Testis (tissue), 3 donors: Measurements from ENCODE around the gene COL17A1. TPM values are rescaled to one million over a fixed set of nuclear protein-coding genes. Genes with fewer than 3 reads are reported as not detected.

Experiments
- DNase-seq: peaks from one replicate; pipeline ENCODE4 v3.0.0-alpha.2; 2019
- H3K27ac ChIP-seq, 2 donors: fragments of 200-600 bp; sonication (generic); one replicate each; pipeline ENCODE4 v1.5.1; 2019
- H3K27me3 ChIP-seq: fragments of 200-600 bp; sonication (generic); one replicate; pipeline ENCODE4 v1.5.1; 2019
- H3K36me3 ChIP-seq: fragments of 200-600 bp; sonication (generic); one replicate; pipeline ENCODE4 v1.5.1; 2017; ENCODE audit warnings: low read depth; ENCODE audit errors: missing control alignments
- H3K4me1 ChIP-seq: fragments of 200-600 bp; sonication (generic); one replicate; pipeline ENCODE4 v1.5.1; 2019
- H3K4me3 ChIP-seq, 2 donors: fragments of 200-600 bp; sonication (generic); one replicate each; pipeline ENCODE4 v1.5.1; 2017 to 2019
- H3K9me3 ChIP-seq: fragments of 200-600 bp; sonication (generic); one replicate; pipeline ENCODE4 v1.5.1; 2017
- CTCF ChIP-seq, 3 experiments: fragments of 450-650 bp in 2 of 3; fragments of 200-600 bp in 1 of 3; sonication (generic) in 1 of 3; IDR thresholded peaks; one replicate each; pipeline ENCODE4 v1.5.1; 2016 to 2019; ENCODE audit warnings: antibody characterized with exemption in 3 of 3, mild to moderate bottlenecking in 2 of 3, moderate library complexity in 1 of 3
- POLR2A ChIP-seq: fragments of 450-650 bp; IDR thresholded peaks from one replicate; pipeline ENCODE4 v1.6.1; 2017; ENCODE audit warnings: antibody characterized with exemption, mild to moderate bottlenecking, moderate library complexity
- WGBS, 2 donors: methylation state at CpG; one replicate each; pipeline ENCODE4 v1.1.5; 2018; 5-methylcytosine and 5-hydroxymethylcytosine counted together
- intact Hi-C: fragments of 100-400 bp; cut with DNase I; formaldehyde crosslinking; loops from one replicate; pipeline ENCODE4 v1.15.1; 2023; ENCODE audit warnings: low total_unique reads
- polyA plus RNA-seq: library from polyadenylated mRNA; stranded (reverse); fragments of 350-450 nt; fragmentation: Illumina TruSeq; extraction: RNeasy Lipid Tissue Mini Kit (QIAGEN cat#74804); gene quantifications from one replicate; pipeline ENCODE4 v1.2.3, GENCODE V29; 2014; ENCODE audit warnings: low read depth, low replicate concordance; ENCODE audit not compliant: insufficient read depth
- total RNA-seq, 2 donors: library from RNA; depleted of rRNA; stranded (reverse); fragments of >200 nt; gene quantifications; one replicate each; pipeline ENCODE4 v1.2.3, GENCODE V29; 2016

COL17A1 gene
- total and polyA plus RNA-seq, 3 donors from 2014 or later = 7.1 to 30.6 (median 17.1) TPM

GRCh38 chr10:104031631-104032030, 54.0 kb downstream of the COL17A1 start:
- no peaks in the 10 kb centered on the region for H3K9me3 ChIP-seq
- no peak for TF ChIP-seq CTCF (IDR thresholded peaks at IDR 0.05)
- no peak for TF ChIP-seq POLR2A
- H3K36me3 ChIP-seq = no peaks in the 10 kb centered on the region
- no peak for DNase-seq
- no peaks in the 10 kb centered on the region for H3K4me1 ChIP-seq
- 86 to 96% methylated on average over 2 of the region's 2 CpGs for WGBS, 2 donors
- intact Hi-C loops = no loop called here
- H3K27me3 ChIP-seq = no peaks in the 10 kb centered on the region
- H3K27ac ChIP-seq = no peak overlapping the region
- no peak overlapping the region for H3K4me3 ChIP-seq

- TF ChIP-seq CTCF (IDR thresholded peaks at IDR 0.05) (no peak), POLR2A (no peak)
- Histone ChIP-seq H3K4me1 (no peaks in the 10 kb centered on the region), H3K27me3 (no peaks in the 10 kb centered on the region), H3K36me3 (no peaks in the 10 kb centered on the region), H3K9me3 (no peaks in the 10 kb centered on the region), H3K4me3 (no peak overlapping the region), H3K27ac (peak overlapping the region; percentile 22 to 62)
- 66 to 70% methylated on average over 6 of the region's 6 CpGs for WGBS, 2 donors
- DNase-seq = peak; percentile 92
- intact Hi-C loops = no loop called here
Observed at GRCh38 chr10:104029521-104029860, 56.2 kb downstream of the COL17A1 start.

- H3K27ac ChIP-seq = peak overlapping the region; percentile 22 to 62
Observed at GRCh38 chr10:104028823-104029520, 56.7 kb downstream of the COL17A1 start.

GRCh38 chr10:104028146-104028545, 57.5 kb downstream of the COL17A1 start:
- Histone ChIP-seq H3K9me3 (no peaks in the 10 kb centered on the region), H3K4me1 (no peaks in the 10 kb centered on the region), H3K27me3 (no peaks in the 10 kb centered on the region), H3K4me3 (no peak overlapping the region), H3K27ac (peak overlapping the region; percentile 22 to 62), H3K36me3 (no peaks in the 10 kb centered on the region)
- peak in 2 of 3 experiments; percentile 20 to 28 for TF ChIP-seq CTCF (IDR thresholded peaks at IDR 0.05)
- TF ChIP-seq POLR2A = no peak
- peak; percentile 76 for DNase-seq
- intact Hi-C loops = no loop called here
- WGBS, 2 donors = 76% methylated on average over 6 of the region's 6 CpGs

More at GRCh38 chr10:104028823-104029520, 56.7 kb downstream of the COL17A1 start:
- intact Hi-C loops = no loop called here
- TF ChIP-seq POLR2A = no peak
- TF ChIP-seq CTCF (IDR thresholded peaks at IDR 0.05) = no peak
- Histone ChIP-seq H3K36me3 (no peaks in the 10 kb centered on the region), H3K9me3 (no peaks in the 10 kb centered on the region), H3K4me1 (no peaks in the 10 kb centered on the region), H3K27me3 (no peaks in the 10 kb centered on the region), H3K4me3 (no peak overlapping the region)
- 41 to 60% methylated on average over 4 of the region's 4 CpGs for WGBS, 2 donors
- no peak for DNase-seq

GRCh38 chr10:104026762-104027161, 58.9 kb downstream of the COL17A1 start:
- Histone ChIP-seq H3K36me3 (no peaks in the 10 kb centered on the region), H3K27ac (no peak overlapping the region), H3K27me3 (no peaks in the 10 kb centered on the region), H3K9me3 (no peaks in the 10 kb centered on the region), H3K4me3 (no peak overlapping the region), H3K4me1 (no peaks in the 10 kb centered on the region)
- TF ChIP-seq CTCF (IDR thresholded peaks at IDR 0.05) (no peak), POLR2A (no peak)
- intact Hi-C loops = no loop called here
- WGBS, 2 donors = 68 to 91% methylated on average over 2 of the region's 2 CpGs
- no peak for DNase-seq
